Hepatocyte (in vitro differentiated cells): ENCODE data around the gene CTSW. TPM values are rescaled to one million over a fixed set of nuclear protein-coding genes. Genes with fewer than 3 reads are reported as not detected.

Experiments used
- DNase-seq: peaks from one replicate; pipeline ENCODE4 v3.0.0-alpha.2; 2016; ENCODE audit warnings: low spot score
- H2AFZ ChIP-seq: fragments of 200-600 bp; sonication (generic); 2 replicates; pipeline ENCODE4 v1.6.0; 2016; ENCODE audit warnings: antibody characterized with exemption, mild to moderate bottlenecking
- H3K27ac ChIP-seq: fragments of 200-600 bp; sonication (generic); 2 replicates; pipeline ENCODE4 v1.5.1; 2016; ENCODE audit warnings: mild to moderate bottlenecking
- H3K27me3 ChIP-seq: fragments of 200-600 bp; sonication (generic); 2 replicates; pipeline ENCODE4 v1.6.1; 2016
- H3K36me3 ChIP-seq: fragments of 200-600 bp; sonication (generic); replicated peaks from 2 replicates; pipeline ENCODE4 v1.5.1; 2016; ENCODE audit warnings: low read depth; ENCODE audit not compliant: insufficient read depth
- H3K4me1 ChIP-seq: fragments of 200-600 bp; sonication (generic); 2 replicates; pipeline ENCODE4 v1.5.1; 2016; ENCODE audit warnings: mild to moderate bottlenecking, moderate library complexity; ENCODE audit not compliant: insufficient read depth
- H3K4me2 ChIP-seq: fragments of 200-600 bp; sonication (generic); 2 replicates; pipeline ENCODE4 v1.6.0; 2016
- H3K4me3 ChIP-seq: fragments of 200-600 bp; sonication (generic); 2 replicates; pipeline ENCODE4 v1.5.1; 2016; ENCODE audit warnings: mild to moderate bottlenecking
- H3K79me2 ChIP-seq: fragments of 200-600 bp; sonication (generic); 2 replicates; pipeline ENCODE4 v1.6.0; 2017; ENCODE audit warnings: mild to moderate bottlenecking
- H3K9me2 ChIP-seq: fragments of 200-600 bp; sonication (generic); replicated peaks from 2 replicates; pipeline ENCODE4 v1.6.0; 2017; ENCODE audit warnings: mild to moderate bottlenecking; ENCODE audit not compliant: insufficient read depth
- H3K9me3 ChIP-seq: fragments of 200-600 bp; sonication (generic); 2 replicates; pipeline ENCODE4 v1.5.1; 2016; ENCODE audit warnings: low read depth, mild to moderate bottlenecking
- H4K20me1 ChIP-seq: fragments of 200-600 bp; sonication (generic); 2 replicates; pipeline ENCODE4 v1.6.0; 2016; ENCODE audit warnings: mild to moderate bottlenecking; ENCODE audit not compliant: insufficient read depth, poor library complexity, severe bottlenecking
- EZH2 ChIP-seq: fragments of 200-600 bp; sonication (generic); IDR thresholded peaks from 2 replicates; pipeline ENCODE4 v1.6.1; 2016; ENCODE audit warnings: antibody characterized with exemption, mild to moderate bottlenecking, borderline replicate concordance
- EZH2phosphoT487 ChIP-seq: fragments of 200-600 bp; sonication (generic); IDR thresholded peaks from one replicate; pipeline ENCODE4 v1.6.1; 2018; ENCODE audit warnings: antibody characterized with exemption, mild to moderate bottlenecking, low read depth, moderate library complexity; ENCODE audit not compliant: unreplicated experiment, severe bottlenecking
- WGBS: methylation state at CpG from one replicate; pipeline ENCODE4 v1.1.6; 2016; ENCODE audit warnings: low lambda C conversion rate; ENCODE audit errors: missing lambda C conversion rate; 5-methylcytosine and 5-hydroxymethylcytosine counted together
- polyA plus RNA-seq: library from polyadenylated mRNA; unstranded; fragments of >200 nt; fragmentation: Nextera tagmentation; extraction: Ambion mirVana; gene quantifications from 2 replicates; pipeline ENCODE4 v1.2.1, GENCODE V29; 2016
- total RNA-seq: library from RNA; depleted of rRNA; stranded (reverse); fragments of >200 nt; gene quantifications from 2 replicates; pipeline ENCODE4 v1.2.3, GENCODE V29; 2014
- TF ChIP-seq, protein P1 (sequence below): fragments of 200-600 bp; sonication (generic); IDR thresholded peaks from 2 replicates; pipeline ENCODE4 v1.5.1; 2016; ENCODE audit warnings: antibody characterized with exemption, mild to moderate bottlenecking; ENCODE audit not compliant: poor library complexity

CTSW gene
- total and polyA plus RNA-seq, 2 experiments from 2014 or later, result 0.15 TPM; not detected in 1

DNA sequence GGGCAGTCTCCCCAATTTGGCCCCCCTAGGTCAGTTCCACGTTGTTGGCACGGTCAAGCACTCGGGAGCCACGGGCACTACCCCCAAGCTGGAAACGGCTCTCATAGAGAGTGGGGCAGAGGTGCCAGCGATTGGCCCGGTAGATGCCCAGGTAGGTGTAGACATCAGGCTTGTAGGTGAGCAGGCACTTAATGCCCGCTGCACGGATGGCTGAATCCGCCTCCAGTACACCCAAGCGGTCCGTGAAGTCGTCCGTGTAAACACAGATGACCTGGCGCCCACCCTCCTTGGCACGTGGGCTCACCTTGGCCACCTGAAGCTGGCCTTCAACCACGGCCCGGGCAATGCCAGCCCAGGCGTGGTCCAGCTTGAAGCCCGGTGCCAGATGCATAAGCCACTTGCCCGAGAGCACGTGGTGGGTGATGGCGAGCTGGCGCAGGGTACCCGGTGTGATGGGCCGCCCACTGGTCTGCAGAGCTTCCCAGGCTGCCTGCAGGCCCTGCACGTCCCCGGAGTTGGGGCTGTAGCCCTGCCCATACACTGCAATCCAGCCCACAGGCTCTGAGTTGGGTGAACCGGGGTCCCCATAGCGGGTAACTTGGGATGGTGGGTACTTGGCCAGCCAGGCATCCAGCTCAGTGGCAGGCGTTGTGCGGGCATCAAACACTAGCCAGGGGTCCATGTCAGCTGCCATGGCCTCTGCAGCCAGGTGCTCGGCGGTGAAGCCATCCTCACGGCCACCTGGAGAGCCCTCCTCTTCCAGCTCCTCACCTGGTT is 38.0 kb downstream of the CTSW start:
- no peak for DNase-seq
- Histone ChIP-seq H3K9me2 (no peaks in the 10 kb centered on the region), H3K4me2 (peak overlapping the region; percentile 93), H3K4me3 (peak overlapping the region; percentile 97), H3K27ac (peak overlapping the region; percentile 94), H3K36me3 (no peaks in the 10 kb centered on the region), H3K4me1 (peaks cover 42% of the 10 kb centered on the region), H3K27me3 (no peaks in the 10 kb centered on the region), H4K20me1 (no peaks in the 10 kb centered on the region), H3K9me3 (no peaks in the 10 kb centered on the region), H2AFZ (no peak overlapping the region), H3K79me2 (peaks cover 32% of the 10 kb centered on the region)
- 94% methylated on average over 35 of the region's 35 CpGs for WGBS
- TF ChIP-seq EZH2 (no peak), EZH2phosphoT487 (no peak)
- TF ChIP-seq, protein P1, sequence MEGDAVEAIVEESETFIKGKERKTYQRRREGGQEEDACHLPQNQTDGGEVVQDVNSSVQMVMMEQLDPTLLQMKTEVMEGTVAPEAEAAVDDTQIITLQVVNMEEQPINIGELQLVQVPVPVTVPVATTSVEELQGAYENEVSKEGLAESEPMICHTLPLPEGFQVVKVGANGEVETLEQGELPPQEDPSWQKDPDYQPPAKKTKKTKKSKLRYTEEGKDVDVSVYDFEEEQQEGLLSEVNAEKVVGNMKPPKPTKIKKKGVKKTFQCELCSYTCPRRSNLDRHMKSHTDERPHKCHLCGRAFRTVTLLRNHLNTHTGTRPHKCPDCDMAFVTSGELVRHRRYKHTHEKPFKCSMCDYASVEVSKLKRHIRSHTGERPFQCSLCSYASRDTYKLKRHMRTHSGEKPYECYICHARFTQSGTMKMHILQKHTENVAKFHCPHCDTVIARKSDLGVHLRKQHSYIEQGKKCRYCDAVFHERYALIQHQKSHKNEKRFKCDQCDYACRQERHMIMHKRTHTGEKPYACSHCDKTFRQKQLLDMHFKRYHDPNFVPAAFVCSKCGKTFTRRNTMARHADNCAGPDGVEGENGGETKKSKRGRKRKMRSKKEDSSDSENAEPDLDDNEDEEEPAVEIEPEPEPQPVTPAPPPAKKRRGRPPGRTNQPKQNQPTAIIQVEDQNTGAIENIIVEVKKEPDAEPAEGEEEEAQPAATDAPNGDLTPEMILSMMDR, result no peak

- H2AFZ ChIP-seq, result peak within 1 kb of the TSS; percentile 88
- WGBS, result 10% methylated on average over 36 of the region's 77 CpGs
- no peaks in the 10 kb centered on the region for H3K9me3 ChIP-seq
- peak within 1 kb of the TSS; percentile 94 for H3K27ac ChIP-seq
- no peaks in the 10 kb centered on the region for H4K20me1 ChIP-seq
- H3K27me3 ChIP-seq, result no peaks in the 10 kb centered on the region
- H3K9me2 ChIP-seq, result no peaks in the 10 kb centered on the region
- H3K4me1 ChIP-seq, result peaks cover 40% of the 10 kb centered on the region
- peak within 1 kb of the TSS; percentile 97 for H3K4me3 ChIP-seq
- TF ChIP-seq EZH2phosphoT487 (no peak), EZH2 (no peak)
- TF ChIP-seq, protein P1, result no peak
- peaks cover 32% of the 10 kb centered on the region for H3K79me2 ChIP-seq
- peak within 1 kb of the TSS; percentile 93 for H3K4me2 ChIP-seq
- no peaks in the 10 kb centered on the region for H3K36me3 ChIP-seq
- DNase-seq, result no peak
These were observed 38.8 kb downstream of the CTSW start, which contains the start of gene C11orf68 for GRCh38 chr11:65918211-65919140. Gene C11orf68 (minus strand): TSS chr11:65919062. CDS start chr11:65919031, 31 bp downstream.

GRCh38 chr11:65919141-65919572 is 39.5 kb downstream of the CTSW start, which contains the start of gene DRAP1:
Gene DRAP1 (plus strand): TSS chr11:65919426. CDS start chr11:65919502, 76 bp downstream.
- H4K20me1 ChIP-seq, result no peaks in the 10 kb centered on the region
- H3K4me1 ChIP-seq, result peaks cover 40% of the 10 kb centered on the region
- no peaks in the 10 kb centered on the region for H3K36me3 ChIP-seq
- H3K4me3 ChIP-seq, result peak within 1 kb of the TSS; percentile 97
- peak within 1 kb of the TSS; percentile 93 for H3K4me2 ChIP-seq
- peak within 1 kb of the TSS; percentile 88 for H2AFZ ChIP-seq
- no peaks in the 10 kb centered on the region for H3K27me3 ChIP-seq
- no peaks in the 10 kb centered on the region for H3K9me2 ChIP-seq
- H3K9me3 ChIP-seq, result no peaks in the 10 kb centered on the region
- H3K27ac ChIP-seq, result peak within 1 kb of the TSS; percentile 94
- peaks cover 32% of the 10 kb centered on the region for H3K79me2 ChIP-seq
- DNase-seq, result peak; percentile 100
- TF ChIP-seq, protein P1, result no peak
- TF ChIP-seq EZH2, result no peak
- no peak for TF ChIP-seq EZH2phosphoT487
- 0% methylated on average over 26 of the region's 59 CpGs for WGBS
